22Rv1 (cell line): ENCODE measurements around the gene STRC.
"Not testable (repeated sequence)": the region's sequence is repeated elsewhere in the genome, so short reads cannot be mapped to it uniquely, and the experiment has no call there.

Source experiments
- H3K27ac ChIP-seq: fragments of 450-650 bp; 2 replicates; pipeline ENCODE4 v1.5.1; 2017
- CTCF ChIP-seq: fragments of 450-650 bp; IDR thresholded peaks from 2 replicates; pipeline ENCODE4 v1.5.1; 2017; ENCODE audit warnings: mild to moderate bottlenecking
- ZFX ChIP-seq: fragments of 450-650 bp; IDR thresholded peaks from 2 replicates; pipeline ENCODE4 v1.6.1; 2017; ENCODE audit warnings: antibody characterized with exemption, borderline replicate concordance

The STRC gene

DNA sequence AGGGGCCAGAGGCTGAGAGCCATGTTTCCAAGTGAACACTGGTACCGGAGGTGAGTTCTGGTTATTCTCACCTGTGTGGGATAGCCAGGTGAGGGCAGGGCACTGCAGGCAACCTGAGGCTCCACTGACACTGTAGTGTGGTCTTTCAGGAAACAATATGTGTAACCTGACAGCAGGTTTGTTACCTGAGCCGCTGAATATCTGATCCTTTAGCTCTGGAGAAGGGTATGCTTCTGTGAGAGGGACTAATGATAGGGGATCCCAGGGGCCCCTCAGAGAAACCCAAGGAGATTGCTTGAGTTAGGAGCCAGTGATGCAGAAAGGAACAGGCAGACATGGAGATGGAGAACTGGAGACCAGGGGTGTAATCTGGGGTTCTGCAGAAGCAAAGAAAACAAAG is at the start of gene STRC:
STRC (minus strand) TSS at position 101 of the 400 bp plus-strand sequence; CDS start at position 23, 78 bp downstream.
- not testable (repeated sequence) for H3K27ac ChIP-seq

DNA sequence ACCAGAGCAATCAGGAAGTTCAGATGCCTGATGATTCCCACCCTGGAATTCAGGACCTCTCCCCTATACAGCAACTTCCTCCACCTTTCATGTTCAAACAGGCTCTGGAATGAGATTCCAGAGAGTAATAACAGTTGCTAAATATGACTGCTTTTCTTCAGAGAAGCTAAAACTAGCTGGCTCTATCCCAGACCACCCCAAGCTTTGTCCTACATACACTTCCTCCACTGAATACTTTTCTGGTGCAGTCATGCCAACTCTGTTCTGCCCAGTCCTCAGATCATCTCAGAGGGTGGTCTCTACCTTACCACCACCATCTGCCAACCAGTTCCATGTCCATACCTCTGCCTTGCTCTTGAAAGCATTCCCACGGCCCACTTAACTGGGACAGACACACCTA is 47.6 kb upstream of the STRC start:
- not testable (repeated sequence) for H3K27ac ChIP-seq

- not testable (repeated sequence) for H3K27ac ChIP-seq
Measured at GRCh38 chr15:43663333-43663732, 44.7 kb upstream of the STRC start.

GRCh38 chr15:43662293-43662692 is 43.7 kb upstream of the STRC start:
- H3K27ac ChIP-seq, result not testable (repeated sequence)

DNA sequence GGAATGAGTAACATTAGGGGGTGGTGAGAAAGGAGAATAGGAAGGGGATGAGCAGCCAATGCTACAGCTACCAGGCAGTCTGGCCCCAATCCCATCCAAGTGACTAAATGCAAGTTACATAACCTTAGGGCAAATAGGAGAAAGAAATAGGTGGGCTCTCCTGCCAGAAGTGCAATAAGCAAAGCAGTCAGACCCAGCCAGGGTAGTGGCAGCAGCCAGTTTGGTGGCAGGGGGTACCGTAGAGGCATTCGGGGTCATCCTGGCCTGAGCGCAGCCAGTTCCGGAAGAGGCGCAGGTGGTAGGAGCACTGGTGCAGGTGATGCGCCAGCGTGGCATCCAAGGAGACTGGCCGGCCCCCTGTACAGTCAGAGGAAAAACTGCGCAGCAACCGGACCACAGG is 41.1 kb upstream of the STRC start:
- H3K27ac ChIP-seq, result not testable (repeated sequence)

- not testable (repeated sequence) for H3K27ac ChIP-seq
Measured at GRCh38 chr15:43649430-43649926, 30.9 kb upstream of the STRC start.

DNA sequence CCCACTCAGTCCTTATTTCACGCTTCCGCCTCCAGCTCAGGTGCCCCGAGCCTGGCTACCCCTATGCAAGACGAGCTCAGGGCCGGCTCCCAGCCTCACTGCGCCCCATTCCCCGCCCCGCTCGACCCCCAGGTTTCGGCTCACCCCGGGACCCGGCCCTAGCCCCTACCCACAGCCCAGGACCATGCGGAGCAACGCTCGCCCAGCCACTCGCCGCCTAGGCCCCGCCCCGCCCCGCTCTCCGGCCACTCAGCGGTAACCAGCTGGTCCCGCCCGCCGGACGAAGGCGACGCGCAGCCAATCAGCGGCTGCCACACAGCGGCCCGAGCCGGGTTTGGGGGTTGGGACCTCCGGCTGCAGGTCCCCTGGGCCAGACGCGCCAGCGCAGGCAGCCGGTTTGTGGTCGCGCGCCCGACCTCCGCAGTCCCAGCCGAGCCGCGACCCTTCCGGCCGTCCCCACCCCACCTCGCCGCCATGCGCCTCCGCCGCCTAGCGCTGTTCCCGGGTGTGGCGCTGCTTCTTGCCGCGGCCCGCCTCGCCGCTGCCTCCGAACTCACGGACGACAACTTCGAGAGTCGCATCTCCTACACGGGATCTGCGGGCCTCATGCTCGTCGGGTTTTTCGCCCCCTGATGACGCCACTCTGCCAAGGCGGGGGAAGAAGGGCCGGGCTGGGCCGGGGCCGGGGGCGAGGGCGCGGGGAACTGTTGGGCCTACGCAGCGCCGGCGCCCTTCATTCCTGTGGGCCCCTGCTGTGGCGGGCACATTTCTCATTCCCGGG is 30.2 kb upstream of the STRC start, which contains the start of gene CATSPER2:
CATSPER2 (minus strand) TSS at position 196 of the 781 bp plus-strand sequence. CDS start 783 bp downstream, outside the sequence.
- no peak within 1 kb of the TSS for H3K27ac ChIP-seq
- TF ChIP-seq ZFX (no peak), CTCF (no peak)

GRCh38 chr15:43638464-43639204 is 20.0 kb upstream of the STRC start:
- not testable (repeated sequence) for H3K27ac ChIP-seq

- not testable (repeated sequence) for H3K27ac ChIP-seq
Measured at GRCh38 chr15:43626937-43627336, 8.3 kb upstream of the STRC start.

DNA sequence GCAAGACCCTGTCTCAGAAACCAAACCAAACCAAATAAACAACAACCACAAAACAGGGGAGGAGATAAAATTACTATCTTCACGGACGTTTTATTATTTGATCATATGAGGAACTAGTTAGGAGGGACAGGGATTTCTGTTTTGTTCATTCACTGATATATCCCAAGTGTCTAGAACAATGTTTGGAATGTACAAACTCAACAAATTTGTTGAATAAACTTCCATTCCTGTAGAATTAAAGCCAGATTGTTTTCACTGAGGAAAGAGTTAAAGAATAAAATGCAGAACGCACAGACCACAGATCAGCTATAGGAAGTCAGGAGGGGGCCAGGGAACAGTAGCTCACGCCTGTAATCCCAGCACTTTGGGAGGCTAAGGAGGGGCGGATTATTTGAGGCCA is 6.5 kb upstream of the STRC start:
- no peak overlapping the region for H3K27ac ChIP-seq
- no peak for TF ChIP-seq CTCF
- TF ChIP-seq ZFX, result no peak

- H3K27ac ChIP-seq, result not testable (repeated sequence)
Measured at GRCh38 chr15:43622068-43622799, 3.6 kb upstream of the STRC start.

- H3K27ac ChIP-seq, result not testable (repeated sequence)
Measured at GRCh38 chr15:43617750-43618149, 850 bp downstream of the STRC start.

- H3K27ac ChIP-seq, result not testable (repeated sequence)
Measured at GRCh38 chr15:43602233-43602632, 16.4 kb downstream of the STRC start.

GRCh38 chr15:43600200-43600599 is 18.4 kb downstream of the STRC start:
- H3K27ac ChIP-seq, result not testable (repeated sequence)

DNA sequence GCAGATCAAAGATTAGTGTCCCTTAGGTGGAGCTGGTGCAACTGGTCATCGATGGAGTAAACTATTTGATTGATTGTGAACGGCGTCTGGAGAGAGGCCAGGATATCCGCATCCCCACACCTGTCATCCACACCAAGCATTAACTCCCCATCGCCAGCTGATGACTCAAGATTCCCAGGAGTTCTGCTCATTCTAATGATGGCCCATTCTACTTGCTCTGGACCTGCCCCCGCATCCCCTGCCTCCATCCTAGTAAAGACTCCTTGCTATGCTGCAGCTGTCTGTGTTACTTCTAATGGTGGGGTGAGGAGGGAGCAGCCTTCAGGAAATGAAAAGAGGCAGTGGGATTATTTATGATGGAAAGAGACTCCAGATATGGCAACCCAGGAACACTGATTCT is 19.5 kb downstream of the STRC start:
- H3K27ac ChIP-seq, result not testable (repeated sequence)

DNA sequence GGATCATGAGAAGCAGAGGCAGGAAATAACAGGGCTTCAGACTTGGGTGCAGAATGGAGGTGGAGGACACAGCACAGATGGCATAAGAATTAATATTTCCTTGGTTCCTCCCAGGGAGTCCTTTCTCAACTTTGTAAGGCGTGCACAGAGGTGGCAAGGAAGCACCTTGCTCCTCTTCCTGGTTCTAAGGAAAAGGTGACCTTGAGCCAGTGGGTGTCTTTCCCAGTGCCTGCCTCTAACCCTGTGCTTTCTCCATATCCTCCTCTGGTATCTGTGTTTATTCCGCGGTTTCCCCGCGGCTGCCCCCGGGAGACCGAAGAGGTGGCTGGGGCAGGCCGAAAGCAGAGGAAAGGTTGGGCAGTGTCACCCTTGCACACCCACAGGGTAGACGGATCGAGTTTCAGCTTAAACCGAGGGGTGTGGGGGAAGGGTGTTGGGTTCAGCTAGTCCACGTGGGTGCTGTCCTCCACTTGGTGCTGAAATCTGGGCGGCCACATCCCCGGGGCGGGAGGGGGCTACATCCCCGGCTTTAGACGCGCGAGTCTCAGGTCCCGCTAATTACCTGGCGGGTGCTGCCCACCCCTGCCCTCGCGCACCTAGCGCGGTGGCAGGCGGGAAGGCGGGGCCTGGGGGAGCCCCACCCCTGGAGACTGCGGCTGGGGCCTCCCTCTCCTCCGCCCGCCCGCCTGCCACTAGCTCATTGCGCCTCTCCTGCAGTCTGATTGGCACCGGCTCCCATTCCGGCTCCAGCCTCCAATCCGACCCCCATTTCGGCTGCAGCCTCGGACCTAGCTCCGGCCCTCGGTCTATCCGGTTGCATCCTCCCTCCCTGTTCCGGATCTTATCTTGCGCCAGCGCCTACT is 25.0 kb downstream of the STRC start, which contains the start of gene CKMT1B:
CKMT1B (plus strand) TSS at position 700 of the 863 bp plus-strand sequence. CDS start 192 bp downstream, outside the sequence.
- not testable (repeated sequence) for H3K27ac ChIP-seq

GRCh38 chr15:43592841-43593240 is 25.8 kb downstream of the STRC start:
- H3K27ac ChIP-seq, result not testable (repeated sequence)
